Measurements from ENCODE around the gene TSPAN11. TPM values are rescaled to one million over a fixed set of nuclear protein-coding genes. Genes with fewer than 3 reads are reported as not detected.

TSPAN11 gene, protein sequence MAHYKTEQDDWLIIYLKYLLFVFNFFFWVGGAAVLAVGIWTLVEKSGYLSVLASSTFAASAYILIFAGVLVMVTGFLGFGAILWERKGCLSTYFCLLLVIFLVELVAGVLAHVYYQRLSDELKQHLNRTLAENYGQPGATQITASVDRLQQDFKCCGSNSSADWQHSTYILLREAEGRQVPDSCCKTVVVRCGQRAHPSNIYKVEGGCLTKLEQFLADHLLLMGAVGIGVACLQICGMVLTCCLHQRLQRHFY
- total RNA-seq, result under 1 TPM; 0.26 to 0.66 TPM

DNA sequence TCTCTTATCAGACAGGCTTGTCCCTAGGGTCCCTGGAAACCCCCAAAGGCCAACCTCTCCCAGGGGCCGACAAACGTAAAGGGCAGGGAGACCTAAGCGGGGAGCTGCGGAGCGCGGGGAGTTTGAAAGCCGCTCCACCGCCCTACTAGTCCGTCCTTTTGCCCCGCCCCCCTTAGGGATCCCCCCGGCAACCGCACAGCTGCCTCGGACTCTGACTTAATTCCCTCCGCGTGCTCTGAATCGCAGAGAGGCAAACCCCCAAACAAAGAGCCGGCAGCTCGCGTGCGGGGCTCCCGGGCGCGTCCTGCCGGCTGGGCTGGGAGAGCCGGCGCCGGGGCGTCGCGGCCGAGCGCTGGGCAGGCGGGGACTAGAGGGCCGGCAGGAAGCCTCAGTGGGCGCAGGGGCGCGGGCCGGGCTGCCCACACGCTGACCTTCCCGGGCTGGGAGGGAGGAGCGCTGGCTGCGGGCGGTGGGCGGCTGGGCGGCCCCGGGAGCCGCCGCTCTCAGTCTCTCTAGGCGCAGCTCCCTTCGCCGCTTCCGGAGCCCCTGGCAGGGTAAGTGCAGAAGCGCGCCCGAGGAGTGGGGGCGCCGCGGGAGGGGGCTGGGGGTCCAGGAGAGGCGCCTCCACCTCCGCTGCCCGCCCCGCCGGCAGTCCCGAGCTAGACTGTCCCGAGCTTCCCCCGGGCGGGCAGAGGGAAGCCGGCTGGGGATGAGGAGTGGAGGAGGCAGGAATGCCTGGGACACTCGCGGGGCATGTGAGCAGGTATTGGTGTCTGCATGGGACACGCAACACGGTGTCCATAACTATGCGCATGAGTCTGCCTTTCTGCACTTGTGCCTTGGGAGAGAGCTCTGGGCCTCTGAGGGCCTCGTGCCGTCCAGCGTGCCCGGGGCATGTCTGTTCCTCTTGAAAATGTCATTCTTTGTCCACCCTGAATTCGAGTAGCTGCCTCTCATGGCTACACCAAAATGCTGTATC lies at the start of gene TSPAN11:
TSS of gene TSPAN11 (plus strand) at position 506 of the 979 bp plus-strand sequence. CDS start 27,244 bp downstream, outside the sequence.
- no peak within 1 kb of the TSS for H3K27ac ChIP-seq
- 5 to 21% methylated on average over 33 to 64 of the region's 78 CpGs for WGBS, 2 donors

DNA sequence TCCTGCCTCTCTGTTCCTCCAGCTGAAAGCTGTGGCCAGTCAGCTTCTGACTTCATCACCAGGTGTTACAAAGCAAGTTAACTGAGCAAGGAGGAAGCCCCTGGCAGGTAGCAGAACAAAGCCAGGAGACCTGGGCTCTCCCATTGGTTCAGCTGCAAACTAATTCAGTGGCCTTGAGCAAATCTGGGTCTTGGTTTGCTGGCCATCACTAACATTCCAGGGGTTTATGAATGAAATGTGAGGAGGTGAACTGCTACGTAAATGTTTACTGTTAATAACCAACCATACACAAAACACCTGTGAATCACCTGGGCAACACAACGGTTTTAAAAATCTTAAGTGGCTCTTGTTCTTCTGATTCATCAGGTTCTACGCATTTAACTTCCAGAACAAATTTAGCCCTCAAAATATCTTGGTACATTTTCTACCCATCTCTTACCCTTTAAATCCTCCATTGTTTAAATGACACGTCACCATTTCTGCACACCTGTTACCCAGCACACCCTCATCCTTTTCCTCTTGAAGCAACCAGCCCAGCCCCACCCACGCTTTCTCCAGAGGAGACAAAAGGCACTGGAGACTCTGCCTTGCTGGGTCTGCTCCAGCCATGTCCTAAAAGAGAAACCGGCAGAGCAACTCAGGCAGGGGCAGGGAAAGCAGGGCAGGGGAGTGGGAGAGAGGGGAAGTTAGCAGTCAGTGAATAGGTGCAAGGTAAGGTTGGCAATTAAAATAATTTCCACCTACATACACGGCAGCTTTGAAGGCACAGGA lies 49.3 kb upstream of the TSPAN11 start:
- H3K36me3 ChIP-seq (replicated peaks in 1 of 2; ENCODE audit: insufficient read depth in 1 of 2, low read depth in 2 of 2), result no peaks in the 10 kb centered on the region
- no peaks in the 10 kb centered on the region for H3K4me1 ChIP-seq
- WGBS, 2 donors, result 50 to 54% methylated on average over 7 of the region's 7 CpGs
- H3K27me3 ChIP-seq, result no peaks in the 10 kb centered on the region
- DNase-seq, result no peak
- H3K27ac ChIP-seq, result no peak overlapping the region
- no peak for ATAC-seq
- intact Hi-C loops (cut with DNase I), result no loop called here
- TF ChIP-seq, protein P1, sequence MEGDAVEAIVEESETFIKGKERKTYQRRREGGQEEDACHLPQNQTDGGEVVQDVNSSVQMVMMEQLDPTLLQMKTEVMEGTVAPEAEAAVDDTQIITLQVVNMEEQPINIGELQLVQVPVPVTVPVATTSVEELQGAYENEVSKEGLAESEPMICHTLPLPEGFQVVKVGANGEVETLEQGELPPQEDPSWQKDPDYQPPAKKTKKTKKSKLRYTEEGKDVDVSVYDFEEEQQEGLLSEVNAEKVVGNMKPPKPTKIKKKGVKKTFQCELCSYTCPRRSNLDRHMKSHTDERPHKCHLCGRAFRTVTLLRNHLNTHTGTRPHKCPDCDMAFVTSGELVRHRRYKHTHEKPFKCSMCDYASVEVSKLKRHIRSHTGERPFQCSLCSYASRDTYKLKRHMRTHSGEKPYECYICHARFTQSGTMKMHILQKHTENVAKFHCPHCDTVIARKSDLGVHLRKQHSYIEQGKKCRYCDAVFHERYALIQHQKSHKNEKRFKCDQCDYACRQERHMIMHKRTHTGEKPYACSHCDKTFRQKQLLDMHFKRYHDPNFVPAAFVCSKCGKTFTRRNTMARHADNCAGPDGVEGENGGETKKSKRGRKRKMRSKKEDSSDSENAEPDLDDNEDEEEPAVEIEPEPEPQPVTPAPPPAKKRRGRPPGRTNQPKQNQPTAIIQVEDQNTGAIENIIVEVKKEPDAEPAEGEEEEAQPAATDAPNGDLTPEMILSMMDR (IDR thresholded peaks at IDR 0.05), result no peak
- TF ChIP-seq POLR2A (IDR thresholded peaks at IDR 0.05), result no peak
- no peak overlapping the region for H3K4me3 ChIP-seq
- H3K9me3 ChIP-seq, result no peaks in the 10 kb centered on the region

More for the DNA sequence above, at the start of gene TSPAN11:
- TF ChIP-seq, protein P1 (IDR thresholded peaks at IDR 0.05), result no peak
- TF ChIP-seq POLR2A (IDR thresholded peaks at IDR 0.05), result no peak
- ATAC-seq (peak; percentile 52), DNase-seq (peak in 1 of 4 donors; percentile 5)
- Histone ChIP-seq H3K36me3 (replicated peaks in 1 of 2; ENCODE audit: insufficient read depth in 1 of 2, low read depth in 2 of 2) (no peaks in the 10 kb centered on the region), H3K4me3 (no peak within 1 kb of the TSS), H3K9me3 (no peaks in the 10 kb centered on the region), H3K4me1 (peaks cover 11% of the 10 kb centered on the region), H3K27me3 (peaks cover 0 to 9% of the 10 kb centered on the region in 2 donors)
- intact Hi-C loops (cut with DNase I), result no loop called here

DNA sequence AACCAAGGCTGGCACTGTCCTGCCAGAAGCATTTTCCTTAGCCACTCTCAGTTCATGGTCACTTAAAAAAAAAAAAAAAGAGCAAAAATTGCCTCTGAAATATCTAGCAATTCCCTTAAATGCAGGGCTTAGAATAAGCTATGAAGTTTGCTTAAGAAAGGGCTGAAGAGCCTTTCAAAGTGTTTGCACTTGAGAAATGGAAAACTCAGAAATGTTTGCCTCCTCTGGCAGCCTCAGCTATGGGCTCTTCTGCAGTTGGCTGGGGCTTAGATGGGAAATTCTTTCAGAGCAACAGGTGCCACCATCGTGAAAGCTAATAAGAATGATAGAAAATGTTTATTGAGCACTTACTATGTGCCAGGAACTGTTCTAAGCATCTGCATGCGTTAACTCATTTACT lies 48.5 kb upstream of the TSPAN11 start:
- intact Hi-C loops (cut with DNase I), result no loop called here
- DNase-seq (no peak), ATAC-seq (no peak)
- TF ChIP-seq, protein P1 (IDR thresholded peaks at IDR 0.05), result no peak
- no peak for TF ChIP-seq POLR2A (IDR thresholded peaks at IDR 0.05)
- Histone ChIP-seq H3K27ac (no peak overlapping the region), H3K4me1 (no peaks in the 10 kb centered on the region), H3K4me3 (no peak overlapping the region), H3K9me3 (no peaks in the 10 kb centered on the region), H3K36me3 (replicated peaks in 1 of 2; ENCODE audit: insufficient read depth in 1 of 2, low read depth in 2 of 2) (no peaks in the 10 kb centered on the region), H3K27me3 (no peaks in the 10 kb centered on the region)
- WGBS, 2 donors, result 23 to 38% methylated on average over 2 of the region's 2 CpGs

DNA sequence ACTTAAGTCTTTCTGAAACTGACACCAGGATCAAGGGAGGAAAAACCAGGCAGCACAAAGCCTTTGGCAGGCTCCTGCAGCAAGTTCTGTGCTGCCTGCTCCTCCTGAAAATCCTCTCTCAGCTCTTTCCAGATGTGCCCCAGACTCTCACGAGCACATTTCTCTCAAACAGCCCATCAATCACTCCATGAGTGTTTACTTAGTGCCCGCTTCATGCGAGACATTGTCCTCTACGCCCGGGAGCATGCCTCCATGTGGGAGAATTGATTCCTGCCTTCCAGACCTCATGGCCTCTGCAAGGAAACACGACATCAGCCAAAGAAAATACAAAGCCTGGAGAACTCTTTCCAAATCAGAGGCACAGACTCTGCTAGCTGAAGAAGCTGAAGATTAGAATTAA lies 46.5 kb upstream of the TSPAN11 start:
- TF ChIP-seq POLR2A (IDR thresholded peaks at IDR 0.05), result no peak
- TF ChIP-seq, protein P1 (IDR thresholded peaks at IDR 0.05), result no peak
- 11 to 15% methylated on average over 6 of the region's 6 CpGs for WGBS, 2 donors
- no peak overlapping the region for H3K27ac ChIP-seq
- intact Hi-C loops (cut with DNase I), result no loop called here
- DNase-seq (no peak), ATAC-seq (no peak)
- H3K4me1 ChIP-seq, result no peaks in the 10 kb centered on the region
- no peaks in the 10 kb centered on the region for H3K9me3 ChIP-seq
- H3K4me3 ChIP-seq, result no peak overlapping the region
- no peaks in the 10 kb centered on the region for H3K27me3 ChIP-seq
- no peaks in the 10 kb centered on the region for H3K36me3 ChIP-seq (replicated peaks in 1 of 2; ENCODE audit: insufficient read depth in 1 of 2, low read depth in 2 of 2)

Data from body of pancreas (tissue), 4 donors.